Breast epithelium (tissue), 4 donors: ENCODE measurements around the gene GART. TPM values are rescaled to one million over a fixed set of nuclear protein-coding genes. Genes with fewer than 3 reads are reported as not detected.

Source experiments
- DNase-seq, 2 donors: peaks; one replicate each; pipeline ENCODE4 v3.0.0-alpha.2; 2019; ENCODE audit warnings: low spot score in 2 of 2
- H3K27ac ChIP-seq, 2 donors: fragments of 200-600 bp; sonication (generic) in 1 of 2; one replicate each; pipeline ENCODE4 v1.5.1; 2016 to 2019; ENCODE audit warnings: mild to moderate bottlenecking in 1 of 2
- H3K27me3 ChIP-seq, 2 donors: fragments of 200-600 bp; sonication (generic) in 1 of 2; one replicate each; pipeline versions ENCODE4 v1.5.1 to v1.6.0; 2017 to 2019; ENCODE audit warnings: control low read depth in 1 of 2, mild to moderate bottlenecking in 1 of 2
- H3K36me3 ChIP-seq: fragments of 200-600 bp; one replicate; pipeline ENCODE4 v1.5.1; 2019
- H3K4me1 ChIP-seq, 2 donors: fragments of 200-600 bp; sonication (generic); one replicate each; pipeline ENCODE4 v1.5.1; 2016 to 2019; ENCODE audit warnings: control low read depth in 1 of 2
- H3K4me3 ChIP-seq, 3 donors: fragments of 200-600 bp; sonication (generic); 1 replicate in 2 of 3; 2 replicates in 1 of 3; pipeline ENCODE4 v1.5.1; 2016 to 2019; ENCODE audit warnings: mild to moderate bottlenecking in 3 of 3, moderate library complexity in 2 of 3
- H3K9me3 ChIP-seq, 2 donors: fragments of 200-600 bp; sonication (generic) in 1 of 2; one replicate each; pipeline ENCODE4 v1.5.1; 2016 to 2019; ENCODE audit warnings: control low read depth in 1 of 2
- CTCF ChIP-seq, 3 donors: fragments of 450-650 bp; IDR thresholded peaks; one replicate each; pipeline ENCODE4 v1.5.1; 2016 to 2017; ENCODE audit warnings: antibody characterized with exemption in 3 of 3, mild to moderate bottlenecking in 3 of 3, moderate library complexity in 3 of 3
- POLR2A ChIP-seq: fragments of 450-650 bp; IDR thresholded peaks from one replicate; pipeline ENCODE4 v1.6.1; 2016; ENCODE audit warnings: antibody characterized with exemption, mild to moderate bottlenecking, moderate library complexity
- POLR2AphosphoS5 ChIP-seq, 3 donors: sonication (generic); formaldehyde crosslinking; IDR thresholded peaks; one replicate each; pipeline ENCODE4 v1.6.1; 2017; ENCODE audit warnings: antibody characterized with exemption in 3 of 3
- intact Hi-C: fragments of 100-400 bp; cut with DNase I; formaldehyde crosslinking; loops from one replicate; pipeline ENCODE4 v1.15.1; 2023; ENCODE audit warnings: low total_unique reads
- total RNA-seq, 3 donors: library from RNA; depleted of rRNA; stranded (reverse); fragments of >200 nt; gene quantifications; one replicate each; pipeline ENCODE4 v1.1.0, GENCODE V29; 2016

The GART gene
- total RNA-seq, 3 donors from 2014 or later = 80.6 to 90.8 (median 89.4) TPM

DNA sequence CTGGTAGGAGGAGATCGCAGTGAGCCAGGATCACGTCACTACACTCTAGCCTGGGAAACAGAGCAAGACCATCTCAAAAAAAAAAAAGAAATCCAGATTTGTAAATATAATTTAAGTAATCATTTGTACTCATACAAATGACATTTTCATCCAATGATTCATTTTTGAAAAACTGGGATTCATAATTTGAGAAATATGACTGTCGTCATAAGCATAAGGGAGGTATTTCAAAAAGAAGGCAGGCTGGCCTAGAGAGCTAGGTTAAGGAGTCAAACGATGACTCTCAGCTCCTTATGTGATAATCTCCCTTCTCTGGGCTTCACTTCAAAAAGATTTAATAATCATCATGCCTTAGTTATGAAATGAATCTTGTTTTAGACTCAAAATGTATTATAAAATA is 2.3 kb downstream of the GART start:
- TF ChIP-seq CTCF (IDR thresholded peaks at IDR 0.05) (no peak), POLR2A (no peak), POLR2AphosphoS5 (IDR thresholded peaks at IDR 0.05) (no peak)
- Histone ChIP-seq H3K27ac (no peak overlapping the region), H3K27me3 (no peaks in the 10 kb centered on the region), H3K9me3 (no peaks in the 10 kb centered on the region), H3K36me3 (no peaks in the 10 kb centered on the region), H3K4me1 (no peaks in the 10 kb centered on the region), H3K4me3 (no peak overlapping the region)
- intact Hi-C loops = no loop called here
- DNase-seq = no peak

DNA sequence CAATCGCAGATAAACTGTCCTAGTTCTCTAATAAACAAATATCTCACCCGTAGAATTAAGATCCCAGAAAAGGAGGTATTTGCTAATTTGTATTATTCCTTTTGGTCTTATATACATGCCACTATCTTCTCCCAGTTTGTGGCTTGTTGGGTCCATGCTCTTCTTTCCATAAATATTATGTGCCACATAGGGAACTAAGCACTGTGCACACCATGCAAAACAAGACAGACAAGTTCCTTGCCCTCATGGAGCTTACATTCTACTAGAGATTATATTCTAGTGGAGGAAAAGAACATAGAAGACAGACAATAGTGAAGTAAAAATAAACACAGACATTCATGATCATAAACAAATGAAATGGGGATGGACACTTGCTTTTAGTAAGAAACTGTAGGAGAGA is 4.7 kb downstream of the GART start:
- intact Hi-C loops = no loop called here
- H3K4me1 ChIP-seq = no peaks in the 10 kb centered on the region
- no peaks in the 10 kb centered on the region for H3K9me3 ChIP-seq
- H3K27ac ChIP-seq = no peak overlapping the region
- no peaks in the 10 kb centered on the region for H3K36me3 ChIP-seq
- DNase-seq = no peak
- TF ChIP-seq POLR2AphosphoS5 (IDR thresholded peaks at IDR 0.05) (no peak), POLR2A (no peak), CTCF (IDR thresholded peaks at IDR 0.05) (no peak)
- H3K27me3 ChIP-seq = no peaks in the 10 kb centered on the region
- H3K4me3 ChIP-seq = no peak overlapping the region

- H3K27me3 ChIP-seq = no peaks in the 10 kb centered on the region
- H3K27ac ChIP-seq = no peak overlapping the region
- H3K9me3 ChIP-seq = no peaks in the 10 kb centered on the region
- TF ChIP-seq CTCF (IDR thresholded peaks at IDR 0.05) (no peak), POLR2AphosphoS5 (IDR thresholded peaks at IDR 0.05) (no peak), POLR2A (no peak)
- DNase-seq = no peak
- no peaks in the 10 kb centered on the region for H3K4me1 ChIP-seq
- H3K36me3 ChIP-seq = peaks cover 3% of the 10 kb centered on the region
- H3K4me3 ChIP-seq = no peak overlapping the region
- intact Hi-C loops = no loop called here
These were observed 10.9 kb downstream of the GART start for GRCh38 chr21:33531007-33531406.

DNA sequence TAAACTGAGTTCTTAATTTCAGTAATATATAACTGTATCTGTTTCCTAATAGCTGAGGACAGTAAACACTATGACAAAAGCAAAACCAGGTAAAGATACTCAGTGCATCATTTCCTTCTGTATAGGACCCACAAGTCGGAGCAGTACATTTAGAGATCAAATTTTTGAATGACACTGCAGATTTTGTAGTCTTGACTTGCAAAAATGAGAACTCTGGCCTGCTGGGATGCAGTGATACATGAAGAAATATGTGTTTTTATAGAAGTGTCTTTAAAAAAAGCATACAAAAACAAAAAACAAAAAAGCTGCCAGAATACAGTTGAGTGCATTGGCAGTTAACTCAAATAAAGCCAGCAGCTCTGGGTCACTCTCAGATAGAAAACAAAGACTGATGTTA is 19.0 kb downstream of the GART start:
- TF ChIP-seq POLR2A = no peak
- no peak for TF ChIP-seq POLR2AphosphoS5 (IDR thresholded peaks at IDR 0.05)
- no peak for TF ChIP-seq CTCF (IDR thresholded peaks at IDR 0.05)
- no peak overlapping the region for H3K27ac ChIP-seq
- intact Hi-C loops = no loop called here
- no peaks in the 10 kb centered on the region for H3K4me1 ChIP-seq
- H3K36me3 ChIP-seq = no peaks in the 10 kb centered on the region
- no peak overlapping the region for H3K4me3 ChIP-seq
- no peaks in the 10 kb centered on the region for H3K9me3 ChIP-seq
- H3K27me3 ChIP-seq = no peaks in the 10 kb centered on the region
- DNase-seq = no peak

DNA sequence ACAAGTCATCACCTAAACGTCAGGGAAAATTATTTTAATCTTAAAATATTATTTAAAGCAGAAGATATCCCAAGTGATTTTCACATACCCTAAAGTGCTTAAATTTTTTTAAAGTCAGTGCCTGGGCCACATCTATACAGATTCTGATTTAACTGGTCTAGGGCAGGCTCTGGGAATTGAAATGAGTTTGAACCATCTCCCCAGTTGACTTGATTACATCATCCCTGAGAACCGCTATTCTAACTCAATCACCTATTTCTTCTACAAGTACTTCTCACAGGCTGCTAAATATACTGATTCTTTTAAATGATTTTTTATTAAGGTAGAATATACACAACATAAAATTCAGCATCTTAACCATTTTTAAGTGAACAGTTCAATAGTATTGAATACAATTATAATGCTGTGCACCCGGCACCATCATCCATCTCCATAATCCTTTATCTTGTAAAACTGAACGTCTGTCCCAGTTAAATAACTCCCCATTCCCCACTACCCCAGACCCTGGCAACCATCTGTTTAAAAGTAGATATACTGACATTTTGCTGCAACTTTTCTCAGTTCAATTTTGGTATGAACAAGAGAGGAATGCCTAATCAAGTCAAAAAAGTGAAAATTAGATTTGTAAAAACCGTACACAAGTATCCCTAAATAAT is 19.5 kb downstream of the GART start:
- no peaks in the 10 kb centered on the region for H3K36me3 ChIP-seq
- H3K27me3 ChIP-seq = no peaks in the 10 kb centered on the region
- intact Hi-C loops = no loop called here
- no peak overlapping the region for H3K27ac ChIP-seq
- no peak overlapping the region for H3K4me3 ChIP-seq
- no peak for TF ChIP-seq POLR2A
- TF ChIP-seq CTCF (IDR thresholded peaks at IDR 0.05) = no peak
- no peak for TF ChIP-seq POLR2AphosphoS5 (IDR thresholded peaks at IDR 0.05)
- no peak for DNase-seq
- no peaks in the 10 kb centered on the region for H3K9me3 ChIP-seq
- H3K4me1 ChIP-seq = no peaks in the 10 kb centered on the region
